Gastroesophageal sphincter (tissue), 4 donors: ENCODE results near the gene FIP1L1. TPM values are rescaled to one million over a fixed set of nuclear protein-coding genes. Genes with fewer than 3 reads are reported as not detected.

Experiments used
- ATAC-seq: fragments of 150-250 bp; one replicate; pipeline ENCODE4 v1.9.1; 2016; ENCODE audit warnings: mild to moderate bottlenecking, moderate library complexity
- H3K27ac ChIP-seq, 4 donors: fragments of 200-600 bp; sonication (generic) in 3 of 4; 1 replicate in 3 of 4; 2 replicates in 1 of 4; pipeline ENCODE4 v1.5.1; 2016 to 2019
- H3K27me3 ChIP-seq: fragments of 200-600 bp; sonication (generic); one replicate; pipeline ENCODE4 v1.5.1; 2019
- H3K36me3 ChIP-seq, 2 donors: fragments of 200-600 bp; sonication (generic); one replicate each; pipeline ENCODE4 v1.5.1; 2019; ENCODE audit warnings: control low read depth in 1 of 2
- H3K4me1 ChIP-seq, 3 donors: fragments of 200-600 bp; sonication (generic); 1 replicate in 2 of 3; 2 replicates in 1 of 3; pipeline ENCODE4 v1.5.1; 2016 to 2019; ENCODE audit warnings: control low read depth in 2 of 3
- H3K4me3 ChIP-seq, 2 donors: fragments of 200-600 bp; sonication (generic); one replicate each; pipeline ENCODE4 v1.5.1; 2019; ENCODE audit warnings: mild to moderate bottlenecking in 1 of 2, moderate library complexity in 1 of 2
- H3K9me3 ChIP-seq, 3 donors: fragments of 200-600 bp; sonication (generic); one replicate each; pipeline ENCODE4 v1.5.1; 2017 to 2019; ENCODE audit warnings: control low read depth in 2 of 3
- EP300 ChIP-seq: sonication (generic); formaldehyde crosslinking; IDR thresholded peaks from one replicate; pipeline ENCODE4 v1.6.1; 2017; ENCODE audit warnings: antibody characterized with exemption, mild to moderate bottlenecking
- POLR2A ChIP-seq, 2 donors: fragments of 450-650 bp; IDR thresholded peaks; one replicate each; pipeline ENCODE4 v1.6.1; 2017; ENCODE audit warnings: antibody characterized with exemption in 2 of 2, mild to moderate bottlenecking in 2 of 2, moderate library complexity in 1 of 2
- POLR2AphosphoS5 ChIP-seq: sonication (generic); formaldehyde crosslinking; IDR thresholded peaks from one replicate; pipeline ENCODE4 v1.6.1; 2017; ENCODE audit warnings: antibody characterized with exemption
- WGBS, 2 donors: methylation state at CpG; one replicate each; pipeline ENCODE4 v1.1.5; 2018; ENCODE audit warnings: low coverage in 1 of 2; 5-methylcytosine and 5-hydroxymethylcytosine counted together
- total RNA-seq, 4 donors: library from RNA; depleted of rRNA; stranded (reverse); fragments of >200 nt; gene quantifications; one replicate each; pipeline ENCODE4 v1.1.0, GENCODE V29; 2016
- TF ChIP-seq, protein P1 (sequence below), 4 experiments: fragments of 200-600 bp in 2 of 4; fragments of 450-650 bp in 2 of 4; sonication (generic) in 1 of 4; IDR thresholded peaks; one replicate each; pipeline ENCODE4 v1.5.1; 2017 to 2019; ENCODE audit warnings: antibody characterized with exemption in 4 of 4, mild to moderate bottlenecking in 2 of 4, moderate library complexity in 2 of 4

Gene FIP1L1
- total RNA-seq, 4 donors from 2014 or later, result 40.8 to 56.4 (median 43.8) TPM

- no peaks in the 10 kb centered on the region for H3K9me3 ChIP-seq
- peaks cover 0 to 10% (median 0%) of the 10 kb centered on the region in 3 donors for H3K4me1 ChIP-seq
- peaks cover 0 to 28% of the 10 kb centered on the region in 2 donors for H3K36me3 ChIP-seq
- no peak overlapping the region for H3K4me3 ChIP-seq
- H3K27me3 ChIP-seq, result no peaks in the 10 kb centered on the region
- no peak overlapping the region for H3K27ac ChIP-seq
- no peak for TF ChIP-seq EP300
- no peak for TF ChIP-seq POLR2AphosphoS5
- TF ChIP-seq POLR2A (IDR thresholded peaks at IDR 0.05), result no peak
- TF ChIP-seq, protein P1, sequence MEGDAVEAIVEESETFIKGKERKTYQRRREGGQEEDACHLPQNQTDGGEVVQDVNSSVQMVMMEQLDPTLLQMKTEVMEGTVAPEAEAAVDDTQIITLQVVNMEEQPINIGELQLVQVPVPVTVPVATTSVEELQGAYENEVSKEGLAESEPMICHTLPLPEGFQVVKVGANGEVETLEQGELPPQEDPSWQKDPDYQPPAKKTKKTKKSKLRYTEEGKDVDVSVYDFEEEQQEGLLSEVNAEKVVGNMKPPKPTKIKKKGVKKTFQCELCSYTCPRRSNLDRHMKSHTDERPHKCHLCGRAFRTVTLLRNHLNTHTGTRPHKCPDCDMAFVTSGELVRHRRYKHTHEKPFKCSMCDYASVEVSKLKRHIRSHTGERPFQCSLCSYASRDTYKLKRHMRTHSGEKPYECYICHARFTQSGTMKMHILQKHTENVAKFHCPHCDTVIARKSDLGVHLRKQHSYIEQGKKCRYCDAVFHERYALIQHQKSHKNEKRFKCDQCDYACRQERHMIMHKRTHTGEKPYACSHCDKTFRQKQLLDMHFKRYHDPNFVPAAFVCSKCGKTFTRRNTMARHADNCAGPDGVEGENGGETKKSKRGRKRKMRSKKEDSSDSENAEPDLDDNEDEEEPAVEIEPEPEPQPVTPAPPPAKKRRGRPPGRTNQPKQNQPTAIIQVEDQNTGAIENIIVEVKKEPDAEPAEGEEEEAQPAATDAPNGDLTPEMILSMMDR (IDR thresholded peaks at IDR 0.05), result no peak
- ATAC-seq, result no peak
- 71 to 78% methylated on average over 1 of the region's 1 CpG for WGBS, 2 donors
Observed at GRCh38 chr4:53348046-53348445, 29.4 kb upstream of the FIP1L1 start.

DNA sequence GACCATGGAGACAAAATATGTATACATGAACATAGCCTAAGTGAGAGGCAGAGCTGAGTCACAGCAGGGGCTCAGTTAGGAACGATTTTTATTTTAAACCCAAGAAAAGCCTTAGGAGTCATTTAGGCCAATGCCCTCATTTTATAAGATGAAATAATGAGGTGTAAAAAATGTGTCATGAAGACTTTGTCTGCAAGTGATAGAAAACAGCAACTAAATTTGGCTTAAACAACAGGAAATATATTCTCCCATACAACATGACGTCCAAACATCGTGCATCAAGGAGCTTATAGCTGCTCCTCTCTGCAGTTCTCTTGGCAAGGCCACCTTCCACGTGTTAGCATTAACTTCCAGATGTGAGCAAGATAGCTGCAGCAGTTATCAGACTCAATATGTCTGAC lies 28.4 kb upstream of the FIP1L1 start:
- no peak overlapping the region for H3K4me3 ChIP-seq
- H3K27me3 ChIP-seq, result no peaks in the 10 kb centered on the region
- H3K9me3 ChIP-seq, result no peaks in the 10 kb centered on the region
- WGBS, 2 donors, result 56 to 69% methylated on average over 3 to 4 of the region's 4 CpGs
- no peak for ATAC-seq
- no peak overlapping the region for H3K27ac ChIP-seq
- peaks cover 0 to 36% of the 10 kb centered on the region in 2 donors for H3K36me3 ChIP-seq
- no peak for TF ChIP-seq POLR2AphosphoS5
- TF ChIP-seq, protein P1 (IDR thresholded peaks at IDR 0.05), result no peak
- TF ChIP-seq EP300, result no peak
- no peak for TF ChIP-seq POLR2A (IDR thresholded peaks at IDR 0.05)
- peaks cover 0 to 10% (median 0%) of the 10 kb centered on the region in 3 donors for H3K4me1 ChIP-seq

GRCh38 chr4:53354012-53354722 lies 23.3 kb upstream of the FIP1L1 start:
- Histone ChIP-seq H3K4me1 (no peaks in the 10 kb centered on the region), H3K27me3 (no peaks in the 10 kb centered on the region), H3K27ac (no peak overlapping the region), H3K9me3 (no peaks in the 10 kb centered on the region), H3K36me3 (peaks cover 0 to 39% of the 10 kb centered on the region in 2 donors), H3K4me3 (no peak overlapping the region)
- no peak for ATAC-seq
- no peak for TF ChIP-seq EP300
- TF ChIP-seq POLR2AphosphoS5, result no peak
- TF ChIP-seq POLR2A (IDR thresholded peaks at IDR 0.05), result no peak
- TF ChIP-seq, protein P1 (IDR thresholded peaks at IDR 0.05), result no peak
- 100% methylated on average over 1 of the region's 32 CpGs; no CpG with 5 or more reads in 1 of the 2 donors for WGBS, 2 donors

DNA sequence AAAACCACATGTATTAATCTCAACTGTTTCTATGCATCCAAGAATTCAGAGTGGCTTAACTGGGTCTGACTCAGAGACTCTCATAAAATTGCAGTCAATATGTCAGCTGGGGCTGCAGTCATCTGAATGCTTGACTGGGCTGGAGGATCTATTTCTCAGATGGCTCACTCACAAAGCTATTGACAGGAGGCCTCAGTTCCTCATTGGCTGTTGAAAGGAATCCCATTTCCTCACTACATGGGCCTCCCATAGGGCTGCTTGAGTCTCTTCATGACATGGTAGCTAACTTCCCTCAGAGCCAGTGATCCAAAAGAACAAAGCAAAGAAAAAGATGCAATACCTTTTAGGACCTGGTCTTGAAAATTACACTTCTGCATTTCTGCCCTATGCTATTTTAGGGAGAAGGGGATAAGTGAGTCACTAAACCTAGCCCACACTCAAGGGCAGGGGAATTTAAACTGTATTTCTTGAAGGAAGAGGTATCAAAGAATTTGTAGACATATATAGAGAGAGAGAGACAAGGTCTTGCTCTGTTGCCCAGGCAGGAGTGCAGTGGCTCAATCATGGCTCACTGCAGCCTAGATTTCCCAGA lies 21.4 kb upstream of the FIP1L1 start:
- Histone ChIP-seq H3K36me3 (peaks cover 0 to 31% of the 10 kb centered on the region in 2 donors), H3K27me3 (no peaks in the 10 kb centered on the region), H3K4me1 (no peaks in the 10 kb centered on the region), H3K9me3 (no peaks in the 10 kb centered on the region), H3K4me3 (no peak overlapping the region), H3K27ac (no peak overlapping the region)
- ATAC-seq, result no peak
- TF ChIP-seq POLR2AphosphoS5 (no peak), EP300 (no peak), POLR2A (IDR thresholded peaks at IDR 0.05) (no peak)
- TF ChIP-seq, protein P1 (IDR thresholded peaks at IDR 0.05), result no peak

DNA sequence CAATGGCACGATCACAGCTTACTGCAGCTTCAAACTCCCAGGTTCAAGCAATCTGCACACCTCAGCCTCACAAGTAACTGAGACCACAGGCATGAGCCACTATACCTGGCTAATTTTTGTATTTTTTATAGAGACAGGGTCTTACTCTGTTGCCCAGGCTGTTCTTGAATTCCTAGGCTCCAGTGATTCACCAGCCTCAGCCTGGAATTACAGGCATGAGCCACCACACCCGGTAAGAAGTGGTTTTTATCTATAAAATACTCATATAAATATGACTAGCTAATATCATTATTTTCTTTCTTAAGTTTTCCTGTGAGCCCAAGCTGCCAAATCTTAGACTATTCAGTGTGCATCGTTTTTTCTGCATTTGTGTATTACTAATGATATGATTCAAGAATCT lies 16.0 kb upstream of the FIP1L1 start:
- TF ChIP-seq EP300, result no peak
- TF ChIP-seq, protein P1 (IDR thresholded peaks at IDR 0.05), result no peak
- TF ChIP-seq POLR2A (IDR thresholded peaks at IDR 0.05), result no peak
- no peak for TF ChIP-seq POLR2AphosphoS5
- Histone ChIP-seq H3K27me3 (no peaks in the 10 kb centered on the region), H3K27ac (no peak overlapping the region), H3K36me3 (no peaks in the 10 kb centered on the region), H3K4me1 (peaks cover 0 to 39% (median 13%) of the 10 kb centered on the region in 3 donors), H3K4me3 (no peak overlapping the region), H3K9me3 (no peaks in the 10 kb centered on the region)
- 76 to 79% methylated on average over 3 of the region's 3 CpGs for WGBS, 2 donors
- no peak for ATAC-seq
